ENCODE measurements around the gene SPON1. TPM values are rescaled to one million over a fixed set of nuclear protein-coding genes. Genes with fewer than 3 reads are reported as not detected.

Gene SPON1
- total and polyA plus RNA-seq, 2 donors (not counting 1 experiment from before 2014, with no cell fraction given) = 0.30 TPM; not detected in 1

GRCh38 chr11:14101388-14101787 lies 138.9 kb downstream of the SPON1 start:
- no peak overlapping the region for H3K27ac ChIP-seq (ENCODE audit: low read length in 2 of 2)

GRCh38 chr11:14102766-14103165 lies 140.2 kb downstream of the SPON1 start:
- Histone ChIP-seq H3K79me2 (ENCODE audit: control insufficient read depth, insufficient read depth, low read length) (no peaks in the 10 kb centered on the region), H3K27ac (ENCODE audit: low read length in 2 of 2) (no peak overlapping the region), H3K9me3 (ENCODE audit: control extremely low read depth in 1 of 3, control insufficient read depth in 2 of 3, insufficient read depth in 1 of 3, low read length in 2 of 3) (no peaks in the 10 kb centered on the region), H3K4me1 (ENCODE audit: control insufficient read depth in 2 of 2, insufficient read depth in 2 of 2, low read length in 2 of 2) (peaks cover 4 to 11% of the 10 kb centered on the region in 2 donors), H2AFZ (ENCODE audit: insufficient read depth, low read depth, low read length, poor library complexity, severe bottlenecking) (no peak overlapping the region), H4K20me1 (ENCODE audit: control insufficient read depth, insufficient read depth, low read length, poor library complexity, severe bottlenecking) (no peaks in the 10 kb centered on the region), H3K36me3 (replicated peaks in 1 of 2; ENCODE audit: control extremely low read depth in 1 of 2, control insufficient read depth in 1 of 2, extremely low read depth in 1 of 2, insufficient read depth in 2 of 2, low read length in 1 of 2) (no peaks in the 10 kb centered on the region), H3K4me3 (ENCODE audit: control extremely low read depth in 1 of 5, extremely low read depth in 1 of 5, insufficient read depth in 1 of 5, low read depth in 2 of 5, low read length in 4 of 5) (no peak overlapping the region), H3K27me3 (replicated peaks in 1 of 4; ENCODE audit: control extremely low read depth in 1 of 4, control insufficient read depth in 3 of 4, insufficient read depth in 4 of 4, low read length in 3 of 4) (no peaks in the 10 kb centered on the region), H3K9ac (ENCODE audit: low read length) (no peak overlapping the region), H3K4me2 (replicated peaks; ENCODE audit: low read depth, low read length, poor library complexity, severe bottlenecking) (no peak overlapping the region)
- H3K9me3 Mint-ChIP-seq (ENCODE audit: insufficient read depth) = no peaks in the 10 kb centered on the region
- ChIA-PET CTCF (no interaction called here), POLR2A (no interaction called here)
- no peak for TF ChIP-seq EZH2 (IDR thresholded peaks at IDR 0.05; ENCODE audit: borderline replicate concordance, insufficient read depth, low read depth, low read length, poor library complexity, severe bottlenecking)
- no peak for TF ChIP-seq CTCF (IDR thresholded peaks at IDR 0.05)
- intact Hi-C loops (cut with micrococcal nuclease) = no loop called here
- H3K4me1 Mint-ChIP-seq = peaks cover 8% of the 10 kb centered on the region
- ATAC-seq (ENCODE audit: low read depth) = no peak
- H3K27ac Mint-ChIP-seq = no peak overlapping the region
- 87% methylated on average over 4 of the region's 4 CpGs for WGBS (ENCODE audit: insufficient coverage)
- no peak overlapping the region for H3K4me3 Mint-ChIP-seq
- H3K27me3 Mint-ChIP-seq = peaks cover 3% of the 10 kb centered on the region
- no peak for DNase-seq

More at GRCh38 chr11:14101388-14101787, 138.9 kb downstream of the SPON1 start:
- no peak for DNase-seq
- intact Hi-C loops (cut with micrococcal nuclease) = no loop called here
- no peaks in the 10 kb centered on the region for H3K27me3 ChIP-seq (replicated peaks in 1 of 4; ENCODE audit: control extremely low read depth in 1 of 4, control insufficient read depth in 3 of 4, insufficient read depth in 4 of 4, low read length in 3 of 4)
- TF ChIP-seq CTCF (IDR thresholded peaks at IDR 0.05) = no peak
- TF ChIP-seq EZH2 (IDR thresholded peaks at IDR 0.05; ENCODE audit: borderline replicate concordance, insufficient read depth, low read depth, low read length, poor library complexity, severe bottlenecking) = no peak
- Mint-ChIP-seq H3K4me1 (peaks cover 8% of the 10 kb centered on the region), H3K9me3 (ENCODE audit: insufficient read depth) (no peaks in the 10 kb centered on the region), H3K27me3 (peaks cover 6% of the 10 kb centered on the region), H3K27ac (no peak overlapping the region), H3K4me3 (no peak overlapping the region)
- no peaks in the 10 kb centered on the region for H3K36me3 ChIP-seq (replicated peaks in 1 of 2; ENCODE audit: control extremely low read depth in 1 of 2, control insufficient read depth in 1 of 2, extremely low read depth in 1 of 2, insufficient read depth in 2 of 2, low read length in 1 of 2)
- H3K4me1 ChIP-seq (ENCODE audit: control insufficient read depth in 2 of 2, insufficient read depth in 2 of 2, low read length in 2 of 2) = peaks cover 4 to 11% of the 10 kb centered on the region in 2 donors
- CTCF ChIA-PET = no interaction called here
- H3K4me3 ChIP-seq (ENCODE audit: control extremely low read depth in 1 of 5, extremely low read depth in 1 of 5, insufficient read depth in 1 of 5, low read depth in 2 of 5, low read length in 4 of 5) = no peak overlapping the region
- no peak overlapping the region for H3K4me2 ChIP-seq (replicated peaks; ENCODE audit: low read depth, low read length, poor library complexity, severe bottlenecking)
- no peaks in the 10 kb centered on the region for H3K9me3 ChIP-seq (ENCODE audit: control extremely low read depth in 1 of 3, control insufficient read depth in 2 of 3, insufficient read depth in 1 of 3, low read length in 2 of 3)
- POLR2A ChIA-PET = no interaction called here
- no peaks in the 10 kb centered on the region for H3K79me2 ChIP-seq (ENCODE audit: control insufficient read depth, insufficient read depth, low read length)
- H2AFZ ChIP-seq (ENCODE audit: insufficient read depth, low read depth, low read length, poor library complexity, severe bottlenecking) = no peak overlapping the region
- no peak for ATAC-seq (ENCODE audit: low read depth)
- no peaks in the 10 kb centered on the region for H4K20me1 ChIP-seq (ENCODE audit: control insufficient read depth, insufficient read depth, low read length, poor library complexity, severe bottlenecking)
- no peak overlapping the region for H3K9ac ChIP-seq (ENCODE audit: low read length)

Measured in B cell (primary cell).